Measurements from ENCODE around the gene ZBTB45.

- TF ChIP-seq, protein P1, sequence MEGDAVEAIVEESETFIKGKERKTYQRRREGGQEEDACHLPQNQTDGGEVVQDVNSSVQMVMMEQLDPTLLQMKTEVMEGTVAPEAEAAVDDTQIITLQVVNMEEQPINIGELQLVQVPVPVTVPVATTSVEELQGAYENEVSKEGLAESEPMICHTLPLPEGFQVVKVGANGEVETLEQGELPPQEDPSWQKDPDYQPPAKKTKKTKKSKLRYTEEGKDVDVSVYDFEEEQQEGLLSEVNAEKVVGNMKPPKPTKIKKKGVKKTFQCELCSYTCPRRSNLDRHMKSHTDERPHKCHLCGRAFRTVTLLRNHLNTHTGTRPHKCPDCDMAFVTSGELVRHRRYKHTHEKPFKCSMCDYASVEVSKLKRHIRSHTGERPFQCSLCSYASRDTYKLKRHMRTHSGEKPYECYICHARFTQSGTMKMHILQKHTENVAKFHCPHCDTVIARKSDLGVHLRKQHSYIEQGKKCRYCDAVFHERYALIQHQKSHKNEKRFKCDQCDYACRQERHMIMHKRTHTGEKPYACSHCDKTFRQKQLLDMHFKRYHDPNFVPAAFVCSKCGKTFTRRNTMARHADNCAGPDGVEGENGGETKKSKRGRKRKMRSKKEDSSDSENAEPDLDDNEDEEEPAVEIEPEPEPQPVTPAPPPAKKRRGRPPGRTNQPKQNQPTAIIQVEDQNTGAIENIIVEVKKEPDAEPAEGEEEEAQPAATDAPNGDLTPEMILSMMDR (conservative IDR thresholded peaks at IDR 0.05; ENCODE audit: low read length), result no peak
- no peak for TF ChIP-seq EZH2phosphoT487 (IDR thresholded peaks at IDR 0.05; ENCODE audit: borderline replicate concordance, low read depth, low read length)
These were observed 37.8 kb upstream of the ZBTB45 start for GRCh38 chr19:58557221-58558065.
